ENCODE measurements around the gene PEF1. TPM values are rescaled to one million over a fixed set of nuclear protein-coding genes. Genes with fewer than 3 reads are reported as not detected.

PEF1 gene
- total RNA-seq, 1 experiment from 2014 or later, result 88.4 TPM

GRCh38 chr1:31648190-31648589 is 3.5 kb upstream of the PEF1 start:
- ATAC-seq (no peak), DNase-seq (no peak)
- Histone ChIP-seq H3F3A (ENCODE audit: low read length, unreplicated experiment) (no peaks in the 10 kb centered on the region), H3K9me3 (ENCODE audit: low read length) (no peaks in the 10 kb centered on the region), H3K9ac (ENCODE audit: low read length) (no peak overlapping the region), H3K4me2 (ENCODE audit: low read length) (no peak overlapping the region), H2AFZ (ENCODE audit: low read length) (no peak overlapping the region), H3K36me3 (ENCODE audit: low read depth, low read length) (no peaks in the 10 kb centered on the region), H3K27me3 (ENCODE audit: low read length) (no peaks in the 10 kb centered on the region), H4K20me1 (ENCODE audit: low read length) (no peaks in the 10 kb centered on the region), H3K79me2 (ENCODE audit: low read length) (peaks cover 13% of the 10 kb centered on the region), H3K27ac (ENCODE audit: low read length) (no peak overlapping the region), H3K9me2 (replicated peaks; ENCODE audit: low read length) (no peaks in the 10 kb centered on the region), H3K4me1 (ENCODE audit: insufficient read depth, low read length) (peaks cover 11% of the 10 kb centered on the region), H3K4me3 (ENCODE audit: low read length) (no peak overlapping the region)
- no peak for TF ChIP-seq CTCF (conservative IDR thresholded peaks at IDR 0.05; ENCODE audit: low read depth, low read length)
- no peak for TF ChIP-seq EZH2 (IDR thresholded peaks at IDR 0.05; ENCODE audit: low read length, unreplicated experiment)
- TF ChIP-seq EZH2phosphoT487 (IDR thresholded peaks at IDR 0.05; ENCODE audit: borderline replicate concordance, low read length), result no peak
- intact Hi-C loops (cut with micrococcal nuclease), result no loop called here
- no TSS peak for BruUV-seq (replicated peaks)
- ChIA-PET CTCF (no interaction called here), POLR2A (ENCODE audit: unreplicated experiment) (no interaction called here)

- H3K4me2 ChIP-seq (ENCODE audit: low read length), result no peak overlapping the region
- H3K9me2 ChIP-seq (replicated peaks; ENCODE audit: low read length), result no peaks in the 10 kb centered on the region
- no peak overlapping the region for H3K4me3 ChIP-seq (ENCODE audit: low read length)
- H3K79me2 ChIP-seq (ENCODE audit: low read length), result peaks cover 24% of the 10 kb centered on the region
- no peak for DNase-seq
- H4K20me1 ChIP-seq (ENCODE audit: low read length), result no peaks in the 10 kb centered on the region
- intact Hi-C loops (cut with micrococcal nuclease), result no loop called here
- ChIA-PET CTCF (no interaction called here), POLR2A (ENCODE audit: unreplicated experiment) (interaction anchor here (0.6 kb wide), 2 partner anchors 29 to 55 kb away, joined by 3 read pairs; no protein-coding TSS in a partner anchor)
- no peak overlapping the region for H3K27ac ChIP-seq (ENCODE audit: low read length)
- BruUV-seq (replicated peaks), result no TSS peak
- H3K9ac ChIP-seq (ENCODE audit: low read length), result no peak overlapping the region
- H3F3A ChIP-seq (ENCODE audit: low read length, unreplicated experiment), result no peaks in the 10 kb centered on the region
- no peak for ATAC-seq
- peaks cover 12% of the 10 kb centered on the region for H3K4me1 ChIP-seq (ENCODE audit: insufficient read depth, low read length)
- TF ChIP-seq EZH2 (IDR thresholded peaks at IDR 0.05; ENCODE audit: low read length, unreplicated experiment) (no peak), CTCF (conservative IDR thresholded peaks at IDR 0.05; ENCODE audit: low read depth, low read length) (no peak)
- no peaks in the 10 kb centered on the region for H3K9me3 ChIP-seq (ENCODE audit: low read length)
- no peaks in the 10 kb centered on the region for H3K36me3 ChIP-seq (ENCODE audit: low read depth, low read length)
- no peak overlapping the region for H2AFZ ChIP-seq (ENCODE audit: low read length)
- H3K27me3 ChIP-seq (ENCODE audit: low read length), result no peaks in the 10 kb centered on the region
Observed at GRCh38 chr1:31647106-31647505, 2.4 kb upstream of the PEF1 start.

GRCh38 chr1:31646259-31646960 is 1.7 kb upstream of the PEF1 start:
- intact Hi-C loops (cut with micrococcal nuclease), result no loop called here
- CTCF ChIA-PET, result no interaction called here

More at GRCh38 chr1:31646259-31646960, 1.7 kb upstream of the PEF1 start:
- H3K4me3 ChIP-seq (ENCODE audit: low read length), result no peak overlapping the region
- no peaks in the 10 kb centered on the region for H3K36me3 ChIP-seq (ENCODE audit: low read depth, low read length)
- no peaks in the 10 kb centered on the region for H4K20me1 ChIP-seq (ENCODE audit: low read length)
- H3K27ac ChIP-seq (ENCODE audit: low read length), result no peak overlapping the region
- no peaks in the 10 kb centered on the region for H3K27me3 ChIP-seq (ENCODE audit: low read length)
- no peaks in the 10 kb centered on the region for H3K9me3 ChIP-seq (ENCODE audit: low read length)
- TF ChIP-seq CTCF (conservative IDR thresholded peaks at IDR 0.05; ENCODE audit: low read depth, low read length), result no peak
- H3K9me2 ChIP-seq (replicated peaks; ENCODE audit: low read length), result no peaks in the 10 kb centered on the region
- no peaks in the 10 kb centered on the region for H3F3A ChIP-seq (ENCODE audit: low read length, unreplicated experiment)
- no peak overlapping the region for H2AFZ ChIP-seq (ENCODE audit: low read length)
- H3K4me1 ChIP-seq (ENCODE audit: insufficient read depth, low read length), result peaks cover 12% of the 10 kb centered on the region
- peaks cover 28% of the 10 kb centered on the region for H3K79me2 ChIP-seq (ENCODE audit: low read length)
- no peak for DNase-seq
- no peak overlapping the region for H3K9ac ChIP-seq (ENCODE audit: low read length)
- POLR2A ChIA-PET (ENCODE audit: unreplicated experiment), result interaction anchor here (0.6 kb wide), 1 partner anchor 29 kb away, joined by 3 read pairs; no protein-coding TSS in a partner anchor
- no peak overlapping the region for H3K4me2 ChIP-seq (ENCODE audit: low read length)
- no TSS peak for BruUV-seq (replicated peaks)
- no peak for ATAC-seq
